Stomach (tissue), 9 donors: ENCODE measurements around the gene RAMP1. TPM values are rescaled to one million over a fixed set of nuclear protein-coding genes. Genes with fewer than 3 reads are reported as not detected.

Experiments
- DNase-seq, 2 donors: peaks; one replicate each; pipeline versions ENCODE4 v3.0.0 to v3.0.0-alpha.2; 2013 to 2019
- H3K27ac ChIP-seq, 5 donors: fragments of 200-600 bp in 4 of 5; sonication (generic) in 4 of 5; one replicate each; pipeline ENCODE4 v1.5.1; 2013 to 2019; ENCODE audit warnings: mild to moderate bottlenecking in 1 of 5, moderate library complexity in 1 of 5
- H3K27me3 ChIP-seq, 3 donors: fragments of 200-600 bp; sonication (generic); one replicate each; pipeline ENCODE4 v1.5.1; 2017 to 2019; ENCODE audit warnings: mixed run types in 1 of 3
- H3K36me3 ChIP-seq, 4 donors: fragments of 200-600 bp; sonication (generic); 1 replicate in 3 of 4; 2 replicates in 1 of 4; pipeline ENCODE4 v1.5.1; 2016 to 2019
- H3K4me1 ChIP-seq, 4 donors: fragments of 200-600 bp; sonication (generic); one replicate each; pipeline ENCODE4 v1.5.1; 2016 to 2019
- H3K4me3 ChIP-seq, 4 donors: fragments of 200-600 bp; sonication (generic) in 3 of 4; one replicate each; pipeline ENCODE4 v1.5.1; 2016 to 2019; ENCODE audit warnings: mild to moderate bottlenecking in 1 of 4
- H3K9me3 ChIP-seq, 4 donors: fragments of 200-600 bp; sonication (generic); one replicate each; pipeline ENCODE4 v1.5.1; 2016 to 2019
- CTCF ChIP-seq, 7 experiments: fragments of 450-650 bp in 4 of 7; fragments of 200-600 bp in 3 of 7; sonication (generic) in 3 of 7; IDR thresholded peaks; one replicate each; pipeline ENCODE4 v1.5.1; 2016 to 2019; ENCODE audit warnings: antibody characterized with exemption in 7 of 7, control low read depth in 2 of 7, mild to moderate bottlenecking in 1 of 7
- EP300 ChIP-seq: sonication (generic); formaldehyde crosslinking; IDR thresholded peaks from one replicate; pipeline ENCODE4 v1.6.1; 2017; ENCODE audit warnings: antibody characterized with exemption
- POLR2A ChIP-seq, 4 donors: fragments of 450-650 bp; IDR thresholded peaks; one replicate each; pipeline ENCODE4 v1.6.1; 2016; ENCODE audit warnings: antibody characterized with exemption in 4 of 4, control low read depth in 2 of 4, mild to moderate bottlenecking in 1 of 4, moderate library complexity in 1 of 4
- POLR2AphosphoS5 ChIP-seq, 3 donors: sonication (generic); formaldehyde crosslinking; IDR thresholded peaks; one replicate each; pipeline ENCODE4 v1.6.1; 2016; ENCODE audit warnings: antibody characterized with exemption in 3 of 3
- WGBS, 5 donors: extraction: QIAGEN DNeasy Blood & Tissue Kit in 3 of 5; methylation state at CpG; one replicate each; pipeline versions ENCODE4 v1.1.5 to v1.1.7; 2013 to 2018; 5-methylcytosine and 5-hydroxymethylcytosine counted together
- intact Hi-C: fragments of 100-400 bp; cut with DNase I; formaldehyde crosslinking; loops from one replicate; pipeline ENCODE4 v1.15.1; 2023; ENCODE audit warnings: low total_unique reads
- polyA plus RNA-seq, 3 donors: library from polyadenylated mRNA; stranded (reverse); fragments of 200-250 nt; gene quantifications; one replicate each; pipeline ENCODE4 v1.2.3, GENCODE V29; 2013
- total RNA-seq, 5 donors: library from RNA; depleted of rRNA; stranded (reverse); fragments of >200 nt; gene quantifications; one replicate each; pipeline versions ENCODE4 v1.1.0 to v1.2.3, GENCODE V29; 2014 to 2016
- donor health status: healthy with polysubstance abuse.
- donor health status: Bipolar disorder and iron deficiency.
- donor health status: healthy.

Gene RAMP1
- total and polyA plus RNA-seq, 8 donors: 0.87 to 113 (median 31.8) TPM

- Histone ChIP-seq H3K36me3 (no peaks in the 10 kb centered on the region), H3K27ac (peak overlapping the region in 3 of 5 donors; percentile 83 to 93 (median 91)), H3K9me3 (no peaks in the 10 kb centered on the region), H3K4me1 (peaks cover 29 to 53% (median 46%) of the 10 kb centered on the region in 4 donors), H3K27me3 (peaks cover 0 to 36% (median 7%) of the 10 kb centered on the region in 3 donors), H3K4me3 (peak overlapping the region; percentile 60 to 67 (median 63))
- TF ChIP-seq POLR2AphosphoS5 (IDR thresholded peaks at IDR 0.05) (peak in 1 of 3 donors; percentile 74), CTCF (IDR thresholded peaks at IDR 0.05) (peak in 5 of 7 experiments; percentile 59 to 86 (median 68)), POLR2A (IDR thresholded peaks at IDR 0.05) (no peak)
- DNase-seq: peak; percentile 69 to 92
- 33 to 46% (median 36%) methylated on average over 14 of the region's 14 CpGs for WGBS, 5 donors
- intact Hi-C loops: loop anchor here (10.0 kb wide), 1 partner anchor 66 kb away; no protein-coding TSS in a partner anchor
These were observed 935 bp upstream of the RAMP1 start for GRCh38 chr2:237858294-237859081.

DNA sequence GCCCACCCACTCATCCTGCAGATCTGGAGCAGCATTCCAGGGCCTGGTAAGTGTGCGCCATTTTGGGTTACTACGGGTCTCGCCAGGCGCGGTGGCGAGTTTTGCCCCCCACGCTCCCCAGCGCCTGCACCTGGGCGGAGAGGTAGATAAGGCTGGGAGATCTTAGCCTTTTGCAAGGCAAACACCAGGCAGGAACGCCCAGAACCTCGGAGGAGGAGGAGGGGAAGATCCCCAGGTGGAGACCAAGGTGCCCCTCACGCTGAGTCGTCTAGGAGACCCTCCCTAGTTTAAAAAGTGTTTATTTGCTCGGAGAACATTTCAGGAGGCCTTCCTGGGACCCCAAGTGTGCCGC, 365 bp upstream of the RAMP1 start:
- Histone ChIP-seq H3K9me3 (no peaks in the 10 kb centered on the region), H3K4me1 (peaks cover 29 to 59% (median 46%) of the 10 kb centered on the region in 4 donors), H3K27me3 (peaks cover 0 to 36% (median 7%) of the 10 kb centered on the region in 3 donors), H3K4me3 (peak overlapping the region; percentile 60 to 67 (median 63)), H3K27ac (peak overlapping the region in 4 of 5 donors; percentile 0 to 93 (median 87)), H3K36me3 (no peaks in the 10 kb centered on the region)
- intact Hi-C loops: loop anchor here (10.0 kb wide), 1 partner anchor 66 kb away; no protein-coding TSS in a partner anchor
- TF ChIP-seq POLR2A (IDR thresholded peaks at IDR 0.05): no peak
- TF ChIP-seq CTCF (IDR thresholded peaks at IDR 0.05): no peak
- TF ChIP-seq POLR2AphosphoS5 (IDR thresholded peaks at IDR 0.05): no peak
- no peak for TF ChIP-seq EP300
- 23 to 37% (median 31%) methylated on average over 14 to 15 of the region's 15 CpGs for WGBS, 5 donors
- DNase-seq: peak in 1 of 2 donors; percentile 46

DNA sequence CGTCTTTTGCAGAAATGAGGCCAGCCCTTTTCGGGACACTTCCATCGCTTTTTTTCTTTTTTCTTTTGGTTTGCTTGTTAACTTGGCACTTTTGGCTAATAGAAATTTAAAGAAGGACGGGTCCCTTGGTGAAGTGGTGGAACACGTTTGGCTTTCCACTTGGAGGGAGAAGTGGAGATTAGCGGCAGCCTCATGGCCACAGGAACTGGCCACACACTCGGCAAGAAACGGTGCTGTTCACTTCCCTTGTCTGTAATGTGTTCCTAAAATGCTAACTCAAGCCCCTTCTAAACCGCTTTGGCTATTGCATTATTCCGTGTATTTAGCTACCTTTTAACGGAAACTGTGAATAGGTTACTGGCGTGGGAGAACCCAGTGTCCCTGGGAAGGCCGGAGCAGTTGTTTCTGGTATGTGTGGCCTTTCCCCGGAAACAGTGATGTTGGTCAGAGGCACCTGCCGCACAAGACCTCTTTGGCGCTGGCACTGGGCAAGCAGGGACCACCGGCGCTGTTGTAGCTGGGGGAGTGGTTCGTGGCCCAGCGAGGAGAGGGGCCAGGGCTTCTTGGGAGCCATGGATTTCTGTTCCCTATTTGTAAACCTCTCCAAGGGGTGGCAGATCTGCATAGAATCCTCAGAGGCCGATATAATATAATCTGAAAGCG, 981 bp downstream of the RAMP1 start:
- H3K36me3 ChIP-seq: no peaks in the 10 kb centered on the region
- intact Hi-C loops: no loop called here
- DNase-seq: no peak
- peaks cover 0 to 36% (median 7%) of the 10 kb centered on the region in 3 donors for H3K27me3 ChIP-seq
- peak overlapping the region; percentile 60 to 67 (median 63) for H3K4me3 ChIP-seq
- no peaks in the 10 kb centered on the region for H3K9me3 ChIP-seq
- H3K4me1 ChIP-seq: peaks cover 39 to 72% (median 48%) of the 10 kb centered on the region in 4 donors
- TF ChIP-seq POLR2AphosphoS5 (IDR thresholded peaks at IDR 0.05) (no peak), CTCF (IDR thresholded peaks at IDR 0.05) (no peak), EP300 (peak; percentile 3)
- WGBS, 5 donors: 24 to 35% (median 31%) methylated on average over 22 of the region's 22 CpGs
- peak overlapping the region; percentile 55 to 93 (median 83) for H3K27ac ChIP-seq

DNA sequence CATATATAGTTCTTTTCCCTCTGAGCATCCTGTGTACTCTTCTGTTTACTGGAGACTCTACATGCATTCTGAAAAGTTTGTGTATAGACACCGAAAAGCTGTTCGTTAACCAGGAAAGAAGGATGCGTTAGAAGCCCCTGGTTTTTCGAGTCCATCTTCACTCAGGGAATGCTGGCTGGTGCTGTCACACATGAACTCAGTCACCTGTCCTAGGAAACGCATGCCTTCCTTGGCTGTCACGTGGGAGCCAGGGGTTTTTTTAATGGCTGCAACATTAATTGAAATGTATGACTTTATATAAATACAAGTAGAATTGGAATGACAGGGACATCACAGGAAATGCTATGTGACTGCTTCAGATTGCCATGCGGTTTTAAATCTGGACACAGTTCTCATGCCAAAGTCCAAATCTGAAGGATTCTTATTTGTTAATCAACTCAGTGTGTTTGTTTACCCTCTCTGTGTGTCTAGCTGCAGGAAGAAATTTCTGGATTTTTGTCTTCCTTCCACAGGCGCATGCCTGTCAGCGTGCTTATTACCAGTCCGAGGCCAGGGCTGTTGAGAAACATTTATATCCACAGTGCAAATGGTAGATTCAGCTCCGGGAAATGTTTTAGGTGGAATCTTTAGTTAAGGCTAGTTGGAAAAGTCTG, 2.6 kb downstream of the RAMP1 start:
- 54 to 65% (median 60%) methylated on average over 11 of the region's 11 CpGs for WGBS, 5 donors
- Histone ChIP-seq H3K27me3 (peaks cover 0 to 36% (median 7%) of the 10 kb centered on the region in 3 donors), H3K36me3 (no peaks in the 10 kb centered on the region), H3K4me3 (peak overlapping the region in 3 of 4 donors; percentile 60 to 67 (median 62)), H3K27ac (peak overlapping the region in 3 of 5 donors; percentile 83 to 93 (median 91)), H3K9me3 (no peaks in the 10 kb centered on the region), H3K4me1 (peaks cover 39 to 86% (median 56%) of the 10 kb centered on the region in 4 donors)
- intact Hi-C loops: no loop called here
- no peak for DNase-seq
- TF ChIP-seq EP300: no peak
- TF ChIP-seq POLR2AphosphoS5 (IDR thresholded peaks at IDR 0.05): no peak
- TF ChIP-seq POLR2A (IDR thresholded peaks at IDR 0.05): no peak
- no peak for TF ChIP-seq CTCF (IDR thresholded peaks at IDR 0.05)
